ENCODE measurements around the gene BLOC1S2. TPM values are rescaled to one million over a fixed set of nuclear protein-coding genes. Genes with fewer than 3 reads are reported as not detected.

Gene BLOC1S2
- total RNA-seq, 1 donor from 2014 or later, result 45.4 TPM

- H3K4me3 ChIP-seq, result no peak overlapping the region
- no peak overlapping the region for H3K27ac ChIP-seq
- no peaks in the 10 kb centered on the region for H3K4me1 ChIP-seq
- H3K36me3 ChIP-seq, result no peaks in the 10 kb centered on the region
- TF ChIP-seq, protein P1, sequence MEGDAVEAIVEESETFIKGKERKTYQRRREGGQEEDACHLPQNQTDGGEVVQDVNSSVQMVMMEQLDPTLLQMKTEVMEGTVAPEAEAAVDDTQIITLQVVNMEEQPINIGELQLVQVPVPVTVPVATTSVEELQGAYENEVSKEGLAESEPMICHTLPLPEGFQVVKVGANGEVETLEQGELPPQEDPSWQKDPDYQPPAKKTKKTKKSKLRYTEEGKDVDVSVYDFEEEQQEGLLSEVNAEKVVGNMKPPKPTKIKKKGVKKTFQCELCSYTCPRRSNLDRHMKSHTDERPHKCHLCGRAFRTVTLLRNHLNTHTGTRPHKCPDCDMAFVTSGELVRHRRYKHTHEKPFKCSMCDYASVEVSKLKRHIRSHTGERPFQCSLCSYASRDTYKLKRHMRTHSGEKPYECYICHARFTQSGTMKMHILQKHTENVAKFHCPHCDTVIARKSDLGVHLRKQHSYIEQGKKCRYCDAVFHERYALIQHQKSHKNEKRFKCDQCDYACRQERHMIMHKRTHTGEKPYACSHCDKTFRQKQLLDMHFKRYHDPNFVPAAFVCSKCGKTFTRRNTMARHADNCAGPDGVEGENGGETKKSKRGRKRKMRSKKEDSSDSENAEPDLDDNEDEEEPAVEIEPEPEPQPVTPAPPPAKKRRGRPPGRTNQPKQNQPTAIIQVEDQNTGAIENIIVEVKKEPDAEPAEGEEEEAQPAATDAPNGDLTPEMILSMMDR (IDR thresholded peaks at IDR 0.05), result no peak
- H3K27me3 ChIP-seq (ENCODE audit: low read depth), result peaks cover 5% of the 10 kb centered on the region
- no peak for DNase-seq
- ATAC-seq, result no peak
- intact Hi-C loops (cut with DNase I), result no loop called here
- H3K9me3 ChIP-seq, result no peaks in the 10 kb centered on the region
Observed at GRCh38 chr10:100318207-100318606, 31.7 kb upstream of the BLOC1S2 start.

- intact Hi-C loops (cut with DNase I), result no loop called here
- Histone ChIP-seq H3K4me3 (no peak overlapping the region), H3K4me1 (no peaks in the 10 kb centered on the region), H3K27me3 (ENCODE audit: low read depth) (peaks cover 5% of the 10 kb centered on the region), H3K27ac (no peak overlapping the region), H3K36me3 (no peaks in the 10 kb centered on the region), H3K9me3 (no peaks in the 10 kb centered on the region)
- no peak for DNase-seq
- TF ChIP-seq, protein P1 (IDR thresholded peaks at IDR 0.05), result no peak
- ATAC-seq, result no peak
Observed at GRCh38 chr10:100315615-100316014, 29.1 kb upstream of the BLOC1S2 start.

DNA sequence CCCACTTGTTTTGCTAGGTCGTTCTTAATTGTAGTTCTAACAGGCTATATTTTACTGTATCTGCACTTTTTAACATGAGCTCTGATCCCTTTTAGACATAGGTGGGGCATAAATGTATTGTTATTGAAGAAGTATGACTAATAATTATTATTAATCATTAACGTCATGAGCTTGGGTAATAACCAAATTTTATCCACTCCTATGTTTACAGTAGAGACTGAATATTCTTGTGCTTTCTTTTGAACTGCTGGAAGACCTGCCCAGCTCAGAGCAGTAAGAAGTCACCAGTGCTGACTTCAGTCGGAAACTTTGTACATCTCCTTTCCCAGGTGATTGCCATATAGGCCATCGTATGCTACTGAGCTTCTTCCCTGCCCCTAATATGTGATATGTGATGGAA, 24.8 kb upstream of the BLOC1S2 start:
- H3K4me3 ChIP-seq, result no peak overlapping the region
- ATAC-seq, result no peak
- intact Hi-C loops (cut with DNase I), result no loop called here

GRCh38 chr10:100307684-100308083, 21.2 kb upstream of the BLOC1S2 start:
- intact Hi-C loops (cut with DNase I), result no loop called here

More for the DNA sequence above, 24.8 kb upstream of the BLOC1S2 start:
- H3K4me1 ChIP-seq, result no peaks in the 10 kb centered on the region
- H3K27ac ChIP-seq, result no peak overlapping the region
- TF ChIP-seq, protein P1 (IDR thresholded peaks at IDR 0.05), result no peak
- no peak for DNase-seq
- H3K27me3 ChIP-seq (ENCODE audit: low read depth), result peaks cover 7% of the 10 kb centered on the region
- no peaks in the 10 kb centered on the region for H3K36me3 ChIP-seq
- no peaks in the 10 kb centered on the region for H3K9me3 ChIP-seq

DNA sequence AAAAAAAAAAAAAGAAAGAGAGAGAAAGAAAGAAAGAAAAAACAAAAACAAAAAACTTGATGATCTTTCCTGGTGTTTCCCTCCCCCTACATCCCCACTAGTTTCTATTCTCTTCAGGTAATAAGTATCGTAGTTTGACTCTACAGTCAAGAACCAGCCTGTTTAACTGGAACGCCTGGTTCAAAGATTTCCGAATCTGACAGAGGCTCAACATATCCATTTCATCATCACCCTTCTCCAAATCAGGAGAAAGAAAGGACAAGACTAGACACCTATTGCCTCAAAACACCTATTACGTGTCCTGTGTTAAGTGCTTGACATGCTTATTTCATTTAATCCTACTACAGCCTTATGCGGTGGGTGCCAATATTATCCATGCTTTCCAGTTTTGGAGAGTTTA, 20.4 kb upstream of the BLOC1S2 start:
- no peak for ATAC-seq
- DNase-seq, result no peak
- Histone ChIP-seq H3K4me1 (no peaks in the 10 kb centered on the region), H3K27ac (no peak overlapping the region), H3K36me3 (no peaks in the 10 kb centered on the region), H3K4me3 (no peak overlapping the region), H3K9me3 (no peaks in the 10 kb centered on the region), H3K27me3 (ENCODE audit: low read depth) (peaks cover 7% of the 10 kb centered on the region)
- intact Hi-C loops (cut with DNase I), result no loop called here
- TF ChIP-seq, protein P1 (IDR thresholded peaks at IDR 0.05), result no peak

More at GRCh38 chr10:100307684-100308083, 21.2 kb upstream of the BLOC1S2 start:
- Histone ChIP-seq H3K4me3 (no peak overlapping the region), H3K36me3 (no peaks in the 10 kb centered on the region), H3K27ac (no peak overlapping the region), H3K4me1 (no peaks in the 10 kb centered on the region), H3K9me3 (no peaks in the 10 kb centered on the region), H3K27me3 (ENCODE audit: low read depth) (peaks cover 7% of the 10 kb centered on the region)
- no peak for ATAC-seq
- TF ChIP-seq, protein P1 (IDR thresholded peaks at IDR 0.05), result no peak
- no peak for DNase-seq

DNA sequence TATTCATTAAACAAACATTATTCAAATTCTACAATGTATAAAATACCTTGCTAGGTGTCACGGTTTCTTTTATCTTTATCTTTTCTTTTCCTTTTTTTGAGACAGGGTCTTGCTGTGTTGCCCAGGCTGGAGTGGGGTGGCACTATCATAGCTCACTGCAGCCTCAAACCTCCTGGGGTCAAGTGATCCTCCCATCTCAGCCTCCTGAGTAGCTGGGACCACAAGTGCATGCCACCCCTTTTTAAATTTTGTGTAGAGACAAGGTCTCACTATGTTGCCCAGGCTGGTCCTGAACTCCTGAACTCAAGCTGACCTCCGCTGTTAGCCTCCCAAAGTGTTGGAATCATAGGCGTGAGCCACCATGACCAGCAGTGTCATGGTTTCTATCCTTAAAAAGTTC, 17.9 kb upstream of the BLOC1S2 start:
- DNase-seq (no peak), ATAC-seq (no peak)
- Histone ChIP-seq H3K4me3 (no peak overlapping the region), H3K27me3 (ENCODE audit: low read depth) (peaks cover 7% of the 10 kb centered on the region), H3K27ac (no peak overlapping the region), H3K36me3 (no peaks in the 10 kb centered on the region), H3K4me1 (no peaks in the 10 kb centered on the region), H3K9me3 (no peaks in the 10 kb centered on the region)
- TF ChIP-seq, protein P1 (IDR thresholded peaks at IDR 0.05), result no peak
- intact Hi-C loops (cut with DNase I), result no loop called here
